Midbrain (tissue), 1 donor: ENCODE data around the gene TNP2.

Experiments
- DNase-seq: peaks from one replicate; lab custom pipeline; 2025; lab: John Stamatoyannopoulos, UW

Gene TNP2

GRCh38 chr16:11277607-11278337 lies 8.6 kb upstream of the TNP2 start:
- no peak for DNase-seq

DNA sequence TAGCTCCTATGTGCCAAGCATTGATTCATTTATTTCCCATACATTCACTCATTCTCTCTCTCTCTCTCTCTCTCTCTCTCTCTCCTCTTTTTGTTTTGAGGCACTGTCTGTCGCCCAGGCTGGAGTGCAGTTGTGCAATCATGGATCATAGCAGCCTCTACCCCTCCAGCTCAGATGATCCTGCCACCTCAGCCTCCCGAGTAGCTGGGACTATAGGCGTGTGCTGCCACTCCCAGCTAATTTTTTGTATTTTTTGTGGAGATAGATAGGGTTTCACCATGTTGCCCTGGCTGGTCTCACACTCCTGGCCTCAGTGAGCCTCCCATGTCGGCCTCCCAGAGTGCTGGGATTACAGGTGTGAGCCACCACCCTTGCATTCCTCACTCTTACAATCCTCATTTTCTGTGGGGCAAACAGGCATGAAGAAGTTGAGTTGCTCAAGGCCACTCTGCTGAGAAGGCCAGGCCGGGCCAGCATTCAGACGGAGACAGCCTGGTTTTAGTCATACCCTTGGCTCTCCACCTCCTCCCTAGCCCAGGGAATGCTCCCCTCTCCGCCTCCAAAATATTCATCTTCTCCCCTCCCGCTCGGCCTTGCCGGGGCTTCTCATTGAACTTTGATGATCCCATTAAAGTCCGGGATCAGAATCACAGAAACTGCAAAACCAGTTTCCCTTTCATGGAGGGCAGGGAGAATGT lies 7.9 kb upstream of the TNP2 start:
- DNase-seq = no peak

DNA sequence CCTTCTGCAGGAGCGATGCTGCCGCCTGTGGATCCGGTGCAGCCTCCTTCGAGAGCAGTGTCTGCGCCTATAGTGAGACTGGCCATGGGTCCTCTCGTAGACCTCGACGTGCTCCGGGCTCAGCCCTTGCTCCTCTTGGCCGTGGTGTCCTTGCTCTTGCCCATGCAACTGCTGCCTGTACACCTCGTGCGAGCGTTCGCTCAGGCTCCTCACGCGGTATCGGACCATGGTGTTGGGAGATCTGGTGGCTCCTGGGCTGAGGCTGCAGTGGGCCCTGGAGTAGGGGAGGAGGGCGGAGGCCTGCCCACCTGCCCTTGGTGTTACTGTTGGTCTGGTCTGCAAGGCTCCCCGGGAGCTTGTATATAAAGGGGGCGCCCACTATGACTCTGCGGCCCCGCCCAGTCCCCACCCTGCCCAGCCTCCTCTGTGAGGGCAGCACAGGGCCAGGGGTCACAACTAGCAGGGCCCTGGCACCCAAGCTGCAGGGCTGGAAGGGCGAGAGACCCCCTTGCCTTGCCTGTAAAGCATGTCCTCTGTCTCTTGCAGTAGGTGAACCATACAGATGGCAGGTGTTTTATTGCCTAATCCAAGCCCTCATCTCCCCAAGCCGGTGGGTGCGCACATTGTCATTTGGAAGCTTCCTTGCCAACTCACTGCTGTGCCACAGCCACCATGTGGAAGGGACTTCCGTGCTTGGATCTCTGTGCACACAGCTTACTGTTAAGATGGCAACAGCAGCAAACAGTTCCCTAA lies 7.2 kb upstream of the TNP2 start, which contains the start of gene PRM2:
TSS of gene PRM2 (minus strand) at position 338 of the 753 bp plus-strand sequence. CDS start at position 228, 110 bp downstream.
- no peak for DNase-seq

DNA sequence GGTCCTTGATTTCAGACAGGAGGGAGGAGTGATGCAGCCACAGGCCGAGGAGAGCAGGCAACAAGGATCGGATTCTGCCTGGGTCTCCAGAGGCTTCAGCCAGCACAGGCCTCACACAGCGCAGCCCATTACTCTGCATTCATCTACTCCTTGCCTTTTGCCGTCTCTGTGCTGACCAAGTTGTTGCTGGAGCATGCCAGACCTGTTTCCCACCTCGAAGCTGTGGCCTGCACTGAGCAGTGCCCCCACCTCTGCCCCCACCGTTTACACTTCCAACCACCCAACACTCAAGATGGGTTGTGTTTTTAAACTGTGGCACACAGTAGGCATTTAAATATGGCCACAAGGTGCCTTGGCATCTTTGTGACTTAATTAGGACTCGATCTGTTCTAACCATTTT lies 5.8 kb upstream of the TNP2 start:
- DNase-seq = no peak

DNA sequence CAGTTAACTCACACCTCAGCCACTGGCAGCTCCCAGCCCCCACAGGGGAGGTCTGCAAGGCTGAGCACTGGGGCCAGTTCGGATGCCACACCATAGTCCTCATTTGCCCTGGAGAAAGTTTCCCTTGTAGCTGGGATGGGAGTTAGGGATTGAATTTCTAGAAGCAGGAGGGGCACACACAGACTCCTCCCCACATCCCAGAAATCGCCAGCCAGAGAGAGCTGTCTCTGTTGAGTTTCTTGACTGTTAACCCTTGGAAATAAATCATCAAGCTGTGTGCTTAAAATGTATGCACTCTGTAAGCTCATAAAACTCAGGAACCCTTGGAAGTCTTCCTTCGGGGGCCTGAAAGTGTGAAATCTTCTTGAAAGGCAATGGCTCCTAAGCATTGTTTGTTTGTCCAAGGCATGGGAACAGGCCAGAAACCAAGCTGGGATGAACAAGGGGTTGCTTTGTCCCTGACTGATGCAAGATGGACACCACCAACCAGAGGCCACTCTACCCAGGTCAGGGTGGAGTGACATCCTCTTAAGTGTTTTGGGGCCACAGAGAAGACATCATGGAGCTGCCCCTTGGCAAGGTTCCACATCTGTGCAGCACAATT lies 4.7 kb upstream of the TNP2 start:
- no peak for DNase-seq

DNA sequence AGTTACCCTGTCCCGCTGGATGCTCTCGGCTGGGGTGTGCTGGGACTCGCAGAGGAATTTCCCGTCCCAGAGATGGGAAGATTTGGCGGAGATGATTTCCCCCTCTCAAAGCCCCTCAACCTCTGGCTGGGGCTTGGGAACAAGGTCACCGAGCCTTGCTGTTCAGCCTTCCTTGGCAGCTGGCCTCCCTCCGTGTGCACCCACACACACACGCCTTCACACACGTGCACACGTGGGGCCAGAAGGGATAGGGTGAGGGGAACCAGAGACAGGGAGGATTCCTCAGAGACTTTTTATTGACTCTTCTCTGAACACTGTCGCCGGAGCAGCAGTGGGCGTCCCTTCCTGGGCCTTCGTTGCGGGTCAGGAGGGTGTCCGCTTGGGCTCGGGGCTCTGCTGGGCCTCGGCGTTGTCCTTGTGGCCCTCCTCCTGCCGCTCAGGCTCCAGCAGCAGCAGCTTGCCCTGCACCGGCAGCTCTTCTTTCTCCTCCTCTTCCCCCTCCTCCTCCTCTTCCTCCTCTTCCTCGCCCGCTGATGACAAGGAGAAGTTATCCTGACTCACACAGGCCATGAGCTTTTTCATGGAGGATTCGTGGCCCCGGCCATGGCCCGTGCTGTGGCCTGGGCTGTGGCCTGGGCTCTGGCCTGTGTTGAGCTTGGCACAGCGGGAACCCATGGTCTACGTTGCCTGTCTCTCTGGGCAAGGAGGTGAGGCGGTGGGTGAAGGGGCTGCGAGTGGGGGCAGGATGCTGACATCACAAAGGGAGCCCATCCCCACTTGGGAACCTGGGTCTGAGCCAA lies 4.0 kb upstream of the TNP2 start, which contains the start of gene PRM3:
TSS of gene PRM3 (minus strand) at position 709 of the 800 bp plus-strand sequence. CDS start at position 675, 34 bp downstream.
- DNase-seq = no peak

- no peak for DNase-seq
These were observed 3.4 kb upstream of the TNP2 start for GRCh38 chr16:11272484-11272883.

- no peak for DNase-seq
These were observed 2.5 kb upstream of the TNP2 start for GRCh38 chr16:11271610-11272009.

GRCh38 chr16:11270602-11271162 lies 1.6 kb upstream of the TNP2 start:
- DNase-seq = no peak

DNA sequence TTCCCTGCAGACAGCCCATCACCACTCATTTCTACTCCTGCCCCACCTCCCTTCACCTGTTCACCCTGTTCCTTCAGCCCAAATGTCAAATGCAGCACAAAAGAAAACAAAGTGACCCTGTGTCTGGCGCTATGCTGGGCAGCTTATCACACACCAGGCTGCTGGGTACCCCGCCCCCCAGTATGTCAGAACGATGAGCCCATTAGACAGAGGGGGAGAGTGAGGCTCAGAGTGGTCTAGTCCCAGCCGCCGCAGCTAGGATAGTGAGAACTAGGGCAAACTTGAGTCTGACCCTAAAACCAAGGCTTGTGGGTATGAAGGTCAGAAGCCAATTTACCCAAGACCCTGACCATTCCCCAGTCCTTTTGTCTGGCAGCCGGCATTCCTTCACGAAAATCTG lies 4.0 kb downstream of the TNP2 start:
- DNase-seq = no peak

DNA sequence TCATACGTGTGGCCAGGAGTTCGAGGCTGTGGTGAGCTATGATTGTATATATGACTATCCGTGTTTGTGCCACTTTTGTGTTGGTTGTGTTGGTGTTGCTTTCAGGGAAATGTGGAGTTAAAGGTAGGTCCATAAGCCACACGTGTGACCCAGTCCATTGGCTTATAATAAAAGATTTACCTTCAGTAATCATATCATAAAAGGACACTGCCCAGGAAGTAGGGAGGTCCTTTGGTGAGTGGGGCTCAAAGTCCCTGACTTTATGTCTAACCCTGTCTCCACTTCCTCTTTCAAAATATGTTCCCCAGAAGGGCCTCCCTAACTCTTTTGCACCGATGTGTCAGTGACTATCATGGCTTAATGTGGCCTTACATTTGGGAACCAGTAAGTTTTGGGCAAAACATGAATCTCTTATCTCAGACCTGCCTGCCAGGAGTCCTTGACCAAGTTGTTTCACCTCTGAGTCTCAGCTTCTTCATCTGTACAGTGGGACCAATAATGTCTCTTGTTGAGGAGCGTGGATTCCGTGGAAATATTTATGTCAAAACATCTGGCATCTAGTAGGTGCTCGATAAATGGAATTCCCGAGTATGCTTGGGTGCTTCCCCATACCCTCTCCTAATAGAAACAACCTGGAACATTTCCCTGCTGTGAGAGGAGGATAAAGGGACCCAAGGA lies 4.8 kb downstream of the TNP2 start:
- DNase-seq = no peak

GRCh38 chr16:11263737-11264136 lies 5.4 kb downstream of the TNP2 start:
- no peak for DNase-seq

DNA sequence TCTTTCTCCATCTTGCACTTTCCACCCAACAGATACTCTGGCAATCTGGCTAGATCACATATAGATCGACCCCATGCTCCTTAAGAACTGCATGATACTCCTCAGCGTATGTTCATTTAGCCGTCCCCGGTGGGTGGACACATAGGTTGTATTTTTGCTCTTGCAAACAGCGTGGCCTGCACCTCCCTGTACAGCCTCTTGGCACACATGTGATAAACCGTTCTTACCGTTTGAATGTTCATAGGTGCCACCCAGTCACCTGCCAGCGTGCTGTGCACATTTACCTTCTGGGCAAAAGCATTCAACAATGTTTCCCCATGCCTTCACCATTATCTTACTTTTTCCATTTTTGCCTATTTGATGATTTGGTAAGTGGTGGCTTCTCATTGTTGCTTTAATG lies 6.2 kb downstream of the TNP2 start:
- DNase-seq = no peak

DNA sequence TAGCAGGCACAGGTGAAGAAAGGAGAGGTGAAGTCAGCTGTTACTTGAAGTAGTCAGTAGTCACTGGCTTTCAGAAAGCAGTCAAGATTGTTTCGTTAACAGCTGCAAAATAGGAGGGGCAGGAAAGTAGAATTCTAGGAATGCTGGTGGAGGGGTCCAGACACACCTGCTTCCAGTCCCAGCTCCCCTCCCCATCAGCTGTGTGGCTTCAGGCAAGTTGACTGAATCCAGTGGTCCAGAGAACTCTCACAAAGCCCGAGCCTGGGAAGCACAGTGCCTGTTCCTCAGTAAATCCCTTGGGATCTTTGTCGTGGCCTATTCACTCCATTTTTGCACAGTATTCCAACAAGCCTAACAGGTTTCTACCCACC lies 8.5 kb downstream of the TNP2 start:
- DNase-seq = no peak

- DNase-seq = no peak
These were observed 9.2 kb downstream of the TNP2 start for GRCh38 chr16:11259655-11260595.

- peak; percentile 75 for DNase-seq
These were observed 10.3 kb downstream of the TNP2 start for GRCh38 chr16:11258553-11259492.

DNA sequence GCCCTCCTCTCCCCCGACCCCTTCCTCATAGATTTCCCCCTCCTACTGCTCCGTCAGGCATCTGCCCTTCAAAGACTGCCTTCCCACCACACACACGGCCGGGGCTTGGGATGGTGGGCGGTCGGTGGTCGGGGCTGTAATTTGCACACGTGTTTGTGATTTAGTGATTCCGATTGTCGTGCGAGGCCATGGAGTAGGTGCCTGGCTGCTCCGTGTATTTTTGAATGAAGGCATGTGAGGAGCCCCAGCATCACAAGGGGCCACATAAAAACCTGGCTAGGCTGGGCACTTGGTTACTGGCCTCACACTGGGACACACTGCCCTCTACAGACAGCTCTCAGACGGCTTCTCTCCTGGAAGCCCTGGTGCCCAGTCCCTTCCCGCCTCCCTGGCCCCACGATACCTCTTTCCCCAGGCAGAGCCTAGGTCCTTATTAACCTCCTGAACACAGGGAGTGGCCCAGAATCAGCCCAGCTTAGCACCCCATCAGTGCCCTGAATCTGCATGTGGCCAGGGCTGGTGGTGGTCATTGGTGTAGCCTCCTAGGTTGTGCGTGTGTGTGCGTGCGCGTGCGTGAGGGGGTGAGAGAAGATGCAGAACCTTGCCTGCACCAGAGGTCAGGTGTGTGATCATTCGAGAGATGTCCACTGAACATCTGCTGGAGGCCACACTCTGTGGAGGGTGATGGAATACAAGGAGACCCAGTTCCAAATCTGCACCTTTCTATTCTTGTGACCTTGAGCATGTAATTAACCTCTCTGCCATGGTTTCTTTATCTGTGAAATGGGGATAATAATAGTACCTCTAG lies 11.8 kb downstream of the TNP2 start:
- DNase-seq = peak; percentile 83
